ENCODE measurements around the gene CCDC9B.

DNA sequence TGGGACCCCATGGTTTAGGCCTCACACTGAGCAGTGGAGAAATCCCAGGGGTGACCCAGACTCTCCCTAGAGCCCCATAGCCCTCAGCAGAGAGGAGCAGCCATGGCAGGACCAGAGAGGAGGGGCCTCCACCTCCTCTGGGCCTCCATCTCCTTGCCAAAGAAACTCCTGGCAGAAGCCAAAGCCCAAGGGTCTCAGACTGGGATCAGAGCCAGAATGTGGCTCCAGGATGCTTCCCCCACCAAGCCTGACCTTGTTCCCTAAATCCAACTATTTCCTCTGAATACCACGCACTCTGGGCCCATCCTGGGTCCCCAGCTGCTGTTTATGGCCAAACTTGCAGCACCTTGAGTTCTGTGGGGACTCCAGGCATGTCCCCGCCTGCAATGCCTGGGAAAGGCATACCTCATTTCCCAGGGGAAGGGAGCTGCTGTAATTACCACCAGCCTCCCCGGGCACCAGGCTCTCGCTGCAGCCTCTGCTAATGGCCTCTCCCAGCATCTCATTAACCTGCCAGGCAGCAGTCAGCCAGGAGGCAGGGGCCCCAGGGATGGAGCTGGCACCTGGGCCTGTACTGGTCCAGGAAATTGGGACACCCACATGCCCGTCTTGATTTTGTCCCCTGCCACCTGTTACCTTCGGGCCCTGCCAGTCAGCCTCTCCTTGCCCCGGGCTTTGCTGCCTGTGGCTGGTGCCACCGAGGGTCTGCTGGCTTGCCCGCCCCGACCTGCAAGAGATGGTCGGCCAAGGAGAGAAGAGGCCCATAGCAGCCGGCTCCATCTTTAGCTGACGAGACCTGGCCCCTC, 4.6 kb downstream of the CCDC9B start:
- TF ChIP-seq, protein P1, sequence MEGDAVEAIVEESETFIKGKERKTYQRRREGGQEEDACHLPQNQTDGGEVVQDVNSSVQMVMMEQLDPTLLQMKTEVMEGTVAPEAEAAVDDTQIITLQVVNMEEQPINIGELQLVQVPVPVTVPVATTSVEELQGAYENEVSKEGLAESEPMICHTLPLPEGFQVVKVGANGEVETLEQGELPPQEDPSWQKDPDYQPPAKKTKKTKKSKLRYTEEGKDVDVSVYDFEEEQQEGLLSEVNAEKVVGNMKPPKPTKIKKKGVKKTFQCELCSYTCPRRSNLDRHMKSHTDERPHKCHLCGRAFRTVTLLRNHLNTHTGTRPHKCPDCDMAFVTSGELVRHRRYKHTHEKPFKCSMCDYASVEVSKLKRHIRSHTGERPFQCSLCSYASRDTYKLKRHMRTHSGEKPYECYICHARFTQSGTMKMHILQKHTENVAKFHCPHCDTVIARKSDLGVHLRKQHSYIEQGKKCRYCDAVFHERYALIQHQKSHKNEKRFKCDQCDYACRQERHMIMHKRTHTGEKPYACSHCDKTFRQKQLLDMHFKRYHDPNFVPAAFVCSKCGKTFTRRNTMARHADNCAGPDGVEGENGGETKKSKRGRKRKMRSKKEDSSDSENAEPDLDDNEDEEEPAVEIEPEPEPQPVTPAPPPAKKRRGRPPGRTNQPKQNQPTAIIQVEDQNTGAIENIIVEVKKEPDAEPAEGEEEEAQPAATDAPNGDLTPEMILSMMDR (IDR thresholded peaks at IDR 0.05; ENCODE audit: borderline replicate concordance, extremely low read depth, low read length, poor library complexity, severe bottlenecking) = no peak
- no peak for TF ChIP-seq EZH2 (IDR thresholded peaks at IDR 0.05; ENCODE audit: borderline replicate concordance, low read depth, low read length, severe bottlenecking)

Measured in DND-41 (cell line).